Right lung (tissue), 10 donors: Measurements from ENCODE around the gene SHANK3. TPM values are rescaled to one million over a fixed set of nuclear protein-coding genes. Genes with fewer than 3 reads are reported as not detected.
"Not testable (repeated sequence)": the region's sequence is repeated elsewhere in the genome, so short reads cannot be mapped to it uniquely, and the experiment has no call there.

Experiments
- DNase-seq, 2 donors: peaks; one replicate each; pipeline ENCODE4 v3.0.0-alpha.2; 2013
- long read RNA-seq, 8 donors: transcript quantifications; one replicate each; lab custom pipeline, GENCODE V29; 2026
- polyA plus RNA-seq, 5 donors: library from polyadenylated mRNA; unstranded; fragments of 120-200 nt; gene quantifications; one replicate each; pipeline versions ENCODE4 v1.2.1 to v1.2.3, GENCODE V29; 2013; ENCODE audit warnings: inconsistent platforms in 1 of 5, low replicate concordance in 1 of 5; ENCODE audit not compliant: insufficient read length in 5 of 5, insufficient read depth in 1 of 5

Gene SHANK3
- 10 to 100 TPM; 14.0 to 35.7 (median 22.7) TPM for polyA plus RNA-seq
- long read RNA-seq, donor 1, partial matches to known transcripts = 8 of 8 reads
- long read RNA-seq, donor 1, other reads (novel, unspliced or antisense) = 0 of 8 reads
- long read RNA-seq, donor 2 = 0 reads
- long read RNA-seq, donor 3 = 0 reads
- long read RNA-seq, donor 4 = 0 reads
- long read RNA-seq, donor 5 = 0 reads
- long read RNA-seq, donor 6 = 0 reads
- long read RNA-seq, donor 7, partial matches to known transcripts = 20 of 20 reads
- long read RNA-seq, donor 7, other reads (novel, unspliced or antisense) = 0 of 20 reads
- long read RNA-seq, donor 8 = 0 reads

DNA sequence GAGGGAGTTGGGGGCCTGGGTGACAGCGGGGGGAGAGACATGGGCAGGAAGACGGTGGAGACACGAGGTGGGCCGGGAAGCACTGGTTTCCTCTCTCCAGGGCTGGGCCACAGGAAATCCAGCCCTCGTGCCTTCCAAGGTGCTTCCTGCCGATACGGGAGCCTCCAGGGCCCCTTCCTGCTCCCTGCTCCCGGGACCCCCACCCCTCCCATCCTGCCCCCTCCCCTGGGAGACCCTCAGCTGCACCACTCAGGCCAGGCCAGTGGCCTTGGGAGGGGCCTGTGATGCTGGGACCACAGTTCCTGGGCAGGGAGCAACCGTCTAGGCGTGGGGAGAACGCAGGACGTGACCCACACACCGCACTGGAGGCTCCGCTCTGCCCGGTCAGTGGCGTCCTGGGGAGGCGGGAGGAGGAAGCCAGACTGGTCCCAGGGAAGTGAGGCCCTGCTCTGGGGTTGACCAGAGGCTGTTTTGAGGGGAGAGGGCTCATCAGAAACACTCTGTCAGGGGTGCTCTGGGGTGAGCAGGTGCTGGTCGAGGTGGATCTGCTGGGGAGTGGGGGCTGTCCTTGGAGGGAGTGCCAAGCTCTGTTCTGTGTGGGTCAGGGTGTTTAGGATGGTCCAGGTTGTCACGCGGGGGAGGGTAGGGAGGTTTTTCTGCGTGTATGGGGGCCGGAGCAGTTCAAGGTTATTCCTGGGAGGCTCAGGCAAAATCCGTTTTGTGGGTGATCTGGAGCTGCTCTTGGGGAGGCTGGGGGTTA, at the start of gene SHANK3:
TSS of gene SHANK3 (plus strand) at position 353 of the 760 bp plus-strand sequence.
- DNase-seq = peak in 1 of 2 donors; percentile 37

DNA sequence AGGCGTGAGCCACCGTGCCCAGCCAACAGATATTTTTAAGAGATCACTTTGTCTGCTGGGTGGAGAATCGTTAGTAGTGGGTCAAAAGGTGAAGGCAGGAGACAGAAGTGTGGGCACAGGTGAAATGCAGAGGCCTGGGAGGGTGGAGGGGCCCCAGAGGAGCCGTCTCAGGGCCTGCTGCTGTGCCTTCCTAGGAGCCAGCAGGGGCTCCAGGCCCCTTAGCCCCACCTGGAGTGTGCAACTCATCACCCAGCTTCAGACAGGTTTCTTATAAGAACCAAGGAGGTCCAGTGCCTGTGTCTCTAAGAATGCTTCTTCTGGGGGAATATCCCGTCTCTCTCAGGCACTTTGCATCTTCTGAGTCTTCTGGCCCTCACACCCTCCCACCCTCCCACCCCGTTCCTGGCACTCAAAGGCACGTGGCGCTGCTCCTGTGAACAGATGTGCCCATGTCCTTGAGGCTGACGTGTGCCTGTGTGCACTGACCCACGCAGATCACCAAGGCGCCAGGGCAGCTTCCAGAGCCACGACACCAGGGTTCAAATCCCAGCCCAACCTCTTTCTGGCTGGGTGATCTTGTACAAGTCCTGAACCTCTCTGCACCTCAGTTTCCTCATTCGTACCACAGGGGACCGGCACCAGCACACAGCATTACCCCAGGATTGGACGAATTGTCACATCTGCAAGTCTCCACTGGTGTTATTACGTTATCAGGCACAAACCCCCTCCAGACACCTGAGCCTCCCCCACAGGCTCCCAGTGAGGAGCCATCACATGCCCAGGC, 48.1 kb upstream of the SHANK3 start:
- DNase-seq = no peak

DNA sequence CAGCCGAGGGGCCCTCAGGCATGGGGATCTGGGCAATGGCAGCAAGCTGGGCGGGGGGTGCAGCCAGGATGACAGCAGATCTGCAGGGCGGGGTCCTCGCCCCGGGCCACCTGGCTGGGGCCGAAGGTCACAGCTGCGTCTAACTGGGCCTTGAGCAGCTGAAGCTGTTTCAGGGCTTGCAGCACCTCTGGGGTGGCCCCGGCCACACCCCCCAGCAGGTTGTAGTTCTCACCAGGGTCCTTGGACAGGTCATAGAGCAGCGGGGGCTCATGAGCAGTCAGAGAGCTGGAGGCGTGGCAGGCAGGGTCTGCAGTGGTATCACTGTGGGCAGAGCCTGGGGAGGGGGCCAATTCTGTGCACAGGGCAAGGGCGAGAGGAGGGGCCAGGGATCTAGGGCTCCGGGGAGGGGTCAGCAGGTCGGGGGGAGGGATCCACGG, 47.5 kb upstream of the SHANK3 start:
- DNase-seq = no peak

DNA sequence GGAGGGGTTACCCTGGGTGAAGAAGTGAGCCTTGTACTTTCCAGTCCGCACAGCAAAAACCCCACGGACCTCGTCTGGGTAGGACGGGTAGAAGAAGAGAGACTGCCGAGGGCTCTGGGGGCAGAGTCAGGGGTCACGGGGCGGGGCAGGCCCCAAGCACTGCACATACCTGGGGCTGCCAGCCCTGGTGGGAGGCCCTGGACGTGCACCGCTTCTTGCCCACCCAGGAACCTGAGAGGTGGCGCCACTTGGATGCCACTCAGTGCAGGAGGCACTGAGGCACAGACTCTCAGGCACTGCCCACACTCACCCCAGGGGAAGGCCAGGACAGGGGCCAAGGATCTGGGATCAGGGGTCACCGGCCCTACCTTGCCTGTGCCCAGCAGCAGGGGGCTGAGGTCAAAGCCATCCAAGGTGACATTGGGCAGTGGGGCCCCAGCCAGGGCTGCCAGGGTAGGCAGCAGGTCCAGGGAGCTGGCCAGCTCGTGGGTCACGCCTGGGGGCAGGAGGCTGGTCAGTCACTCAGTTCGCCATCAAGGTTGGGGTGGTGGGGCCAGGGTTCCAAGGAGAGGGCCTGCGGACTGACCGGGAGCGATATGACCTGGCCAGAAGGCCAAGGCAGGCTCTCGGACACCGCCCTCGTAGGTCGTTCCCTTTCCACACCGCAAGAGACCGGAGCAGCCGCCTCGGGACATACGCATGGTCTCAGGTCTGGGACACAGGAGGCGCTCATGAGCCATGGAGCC, 46.9 kb upstream of the SHANK3 start:
- DNase-seq = no peak

DNA sequence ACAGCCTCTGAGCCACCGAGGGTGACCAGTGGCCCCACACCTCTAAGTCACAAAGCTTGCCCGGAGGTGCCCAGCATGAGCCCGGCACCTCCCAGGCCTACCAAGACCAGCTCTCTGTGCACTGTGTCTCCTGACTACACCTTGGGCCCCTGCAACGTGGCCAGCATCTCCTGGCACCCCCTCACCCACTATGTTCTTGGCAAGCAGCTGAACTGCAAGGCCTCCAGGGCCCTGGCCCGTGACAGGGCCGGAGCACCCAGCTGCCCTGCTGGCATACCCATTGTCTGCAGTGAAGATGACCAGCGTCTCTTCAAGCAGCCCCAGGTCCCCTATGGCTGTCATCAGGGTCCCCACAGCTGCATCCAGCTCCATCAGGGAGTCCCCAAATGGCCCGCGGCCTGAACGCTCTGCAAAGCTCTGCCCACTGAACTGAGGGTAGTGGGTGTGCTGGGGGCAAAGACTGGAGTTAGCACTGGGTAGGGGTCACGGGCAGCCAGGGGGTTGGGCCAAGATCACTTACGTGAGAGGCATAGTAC, 46.2 kb upstream of the SHANK3 start:
- no peak for DNase-seq

DNA sequence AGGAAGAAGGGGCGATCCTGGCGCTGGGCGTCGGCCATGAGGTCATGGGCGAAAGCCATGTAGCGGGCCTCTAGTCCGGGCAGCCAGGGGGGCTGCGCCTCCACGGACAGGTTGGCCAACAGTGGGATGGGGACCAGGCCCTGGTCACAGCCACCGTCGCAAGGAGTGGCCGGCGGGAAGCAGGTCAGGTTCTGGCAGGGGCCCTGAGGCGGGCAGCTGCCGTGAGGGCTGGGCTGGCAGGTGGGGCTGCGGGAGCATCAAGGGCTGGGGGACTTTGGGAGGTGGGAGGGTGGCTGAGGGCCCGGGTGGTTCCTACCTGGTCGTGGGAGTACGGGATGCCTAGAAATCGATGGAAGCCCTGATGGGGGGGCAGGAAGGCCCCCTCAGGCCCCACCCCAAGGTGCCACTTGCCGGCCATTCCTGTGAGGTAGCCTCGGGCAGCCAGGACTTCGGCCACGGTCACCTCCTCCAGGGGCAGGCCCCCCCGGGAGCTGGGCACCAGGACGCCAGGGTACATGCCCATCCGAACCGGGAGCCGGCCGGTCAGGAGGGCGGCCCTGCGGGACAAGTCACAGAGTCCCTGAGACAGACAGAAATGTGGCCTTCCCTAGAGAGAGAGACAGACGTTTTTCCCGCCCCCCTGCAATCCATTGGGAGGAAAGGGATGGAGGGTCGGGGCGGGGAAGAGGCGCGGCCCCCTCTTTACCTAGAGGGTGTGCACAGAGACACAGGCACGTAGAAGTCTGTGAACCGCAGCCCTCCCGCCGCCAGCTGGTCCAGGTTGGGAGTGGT, 45.6 kb upstream of the SHANK3 start:
- DNase-seq = no peak

DNA sequence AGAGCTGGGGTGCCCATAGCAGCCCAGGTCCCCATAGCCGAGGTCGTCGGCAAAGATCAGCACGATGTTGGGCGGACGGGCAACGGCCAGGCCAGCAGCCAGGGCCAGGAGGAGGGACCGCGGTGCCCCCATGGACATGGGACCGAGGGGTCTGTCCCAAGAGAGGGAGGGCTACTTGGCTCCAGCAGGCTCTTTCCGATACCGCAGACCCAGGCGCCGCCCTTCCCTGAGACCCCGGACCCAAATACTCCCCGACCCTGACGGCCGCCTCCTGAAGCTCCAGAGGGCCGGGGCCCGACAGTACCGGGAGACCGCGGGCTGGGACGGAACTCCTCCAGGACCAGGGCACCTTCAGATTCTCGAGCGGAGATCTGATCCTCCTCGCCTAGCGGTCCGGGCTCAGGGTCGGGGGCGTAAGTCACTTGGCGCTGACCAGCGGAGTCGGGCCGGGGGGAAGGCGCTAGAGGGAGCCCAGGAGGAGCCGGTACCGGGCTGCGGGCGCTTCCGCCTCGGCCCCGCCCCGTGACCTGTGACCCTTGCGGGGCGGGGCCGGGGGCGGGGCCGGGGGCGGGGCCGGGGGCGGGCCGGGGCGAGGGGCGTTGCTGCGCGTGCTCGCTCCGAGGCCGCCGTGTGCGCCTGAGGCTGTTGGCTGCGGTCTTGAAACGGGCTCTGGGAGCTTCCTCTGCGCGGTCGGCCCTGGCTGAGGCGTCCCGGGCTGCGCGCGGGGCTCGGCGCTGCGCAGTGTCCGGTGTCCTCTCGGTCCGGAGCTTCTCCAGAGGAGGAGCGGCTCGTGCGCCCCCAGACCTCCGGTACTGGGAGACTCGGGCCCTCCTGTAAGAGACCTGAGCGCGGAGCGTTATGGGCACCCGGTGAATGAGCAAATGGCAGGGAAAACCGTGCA, 44.7 kb upstream of the SHANK3 start, which contains the start of gene ARSA:
TSS of gene ARSA (minus strand) at position 511 of the 901 bp plus-strand sequence. CDS start at position 138, 373 bp downstream.
- peak; percentile 77 to 78 for DNase-seq

DNA sequence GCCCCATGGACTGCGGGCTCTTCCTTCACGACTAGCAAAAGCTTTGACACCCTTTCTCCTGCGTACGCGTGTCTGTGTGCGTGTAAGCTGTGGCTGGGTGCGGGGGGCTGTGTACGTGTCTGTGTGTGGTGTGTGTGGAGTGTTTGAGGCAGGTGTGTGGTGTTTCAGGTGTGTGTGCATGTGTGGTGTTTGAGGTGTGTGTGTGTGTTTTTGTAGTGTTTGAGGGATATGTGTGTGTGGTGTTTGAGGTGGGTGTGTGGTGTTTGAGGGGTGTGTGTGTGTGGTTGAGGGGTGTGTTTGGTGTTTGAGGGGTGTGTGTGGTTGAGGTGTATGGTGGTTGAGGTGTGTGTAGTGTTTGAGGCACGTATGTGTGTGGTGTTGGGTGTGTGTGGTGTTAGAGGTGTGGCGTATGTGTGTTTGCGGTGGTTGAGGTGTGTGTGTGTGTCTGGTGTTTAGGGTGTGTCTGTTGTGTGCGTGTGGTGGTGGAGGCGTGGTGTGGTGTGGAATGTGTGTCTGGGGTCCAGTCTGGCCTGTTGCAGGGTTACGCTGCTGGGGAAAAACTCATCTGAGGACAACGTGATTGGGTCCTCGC, 44.0 kb upstream of the SHANK3 start:
- DNase-seq = no peak

DNA sequence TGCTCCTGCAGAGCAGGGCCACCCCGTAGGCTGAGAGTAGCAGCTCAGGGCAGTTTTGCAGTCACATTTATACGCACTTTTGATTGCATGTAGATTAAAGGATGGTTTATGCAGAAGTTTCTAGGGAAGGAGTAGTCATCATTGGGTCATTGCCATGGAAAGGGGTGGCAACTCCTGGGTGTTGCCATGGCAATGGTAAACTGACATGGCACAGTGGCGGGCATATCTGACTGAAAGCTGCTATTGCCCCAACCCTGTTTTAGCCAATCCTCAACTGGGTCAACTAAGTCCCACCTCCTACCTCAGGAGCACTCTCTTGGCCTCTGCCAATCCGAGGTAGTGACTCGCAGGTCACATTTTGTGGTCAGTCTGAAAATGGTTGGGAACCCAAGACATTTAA, 42.2 kb upstream of the SHANK3 start:
- no peak for DNase-seq

DNA sequence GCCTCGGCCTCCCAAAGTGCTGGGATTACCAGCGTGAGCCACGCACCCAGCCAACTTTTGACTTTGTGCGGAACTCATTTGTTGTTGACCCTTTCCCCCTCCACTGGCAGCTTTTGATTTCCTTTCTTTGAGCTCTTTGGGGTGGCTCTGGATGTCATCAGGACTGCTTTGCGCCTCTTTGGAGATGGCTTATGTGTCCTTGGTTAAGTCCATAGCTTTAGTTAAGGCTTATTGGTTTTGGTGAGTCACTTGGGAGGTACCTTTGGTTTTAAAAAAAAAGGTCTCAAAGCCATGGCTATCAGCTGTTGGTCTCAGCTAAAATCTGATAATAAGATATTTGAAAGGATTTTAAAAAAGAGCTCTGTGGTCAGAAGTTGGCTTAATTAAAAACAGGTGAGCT, 39.5 kb upstream of the SHANK3 start:
- no peak for DNase-seq

DNA sequence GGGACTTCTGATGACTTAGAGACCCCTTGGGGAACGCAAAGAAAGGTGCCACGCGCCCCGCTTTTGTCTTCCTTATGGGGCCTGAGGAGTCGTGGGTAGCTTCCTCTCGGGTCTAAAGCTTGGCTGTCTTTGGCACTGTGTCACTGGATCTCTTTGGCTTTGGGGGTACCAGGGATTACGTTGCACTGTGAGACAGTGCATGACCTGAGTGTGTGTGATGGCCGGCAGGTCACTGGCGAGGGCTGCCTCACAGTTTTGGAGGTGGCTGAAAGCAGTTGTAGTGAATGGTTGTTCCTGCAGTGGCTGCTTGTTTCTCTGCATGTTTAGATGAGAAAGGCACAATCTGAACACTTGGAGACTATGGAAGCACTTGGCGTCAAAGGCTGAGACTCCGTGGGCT, 38.9 kb upstream of the SHANK3 start:
- DNase-seq = no peak

DNA sequence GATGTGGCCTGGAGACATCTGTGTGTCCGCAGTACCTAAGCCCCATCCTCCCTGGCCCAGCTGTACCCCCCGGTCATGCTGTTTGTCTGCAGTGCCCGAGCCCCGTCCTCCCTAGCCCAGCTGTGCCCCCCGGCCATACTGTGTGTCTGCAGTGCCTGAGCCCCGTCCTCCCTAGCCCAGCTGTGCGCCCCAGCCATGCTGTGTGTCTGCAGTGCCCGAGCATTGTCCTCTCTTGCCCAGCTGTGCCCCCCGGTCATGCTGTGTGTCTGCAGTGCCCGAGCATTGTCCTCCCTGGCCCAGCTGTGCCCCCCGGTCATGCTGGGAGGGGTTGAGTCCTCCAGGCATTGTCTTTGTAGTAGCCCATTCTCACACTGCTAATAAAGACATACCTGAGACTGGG, 37.0 kb upstream of the SHANK3 start:
- no peak for DNase-seq

DNA sequence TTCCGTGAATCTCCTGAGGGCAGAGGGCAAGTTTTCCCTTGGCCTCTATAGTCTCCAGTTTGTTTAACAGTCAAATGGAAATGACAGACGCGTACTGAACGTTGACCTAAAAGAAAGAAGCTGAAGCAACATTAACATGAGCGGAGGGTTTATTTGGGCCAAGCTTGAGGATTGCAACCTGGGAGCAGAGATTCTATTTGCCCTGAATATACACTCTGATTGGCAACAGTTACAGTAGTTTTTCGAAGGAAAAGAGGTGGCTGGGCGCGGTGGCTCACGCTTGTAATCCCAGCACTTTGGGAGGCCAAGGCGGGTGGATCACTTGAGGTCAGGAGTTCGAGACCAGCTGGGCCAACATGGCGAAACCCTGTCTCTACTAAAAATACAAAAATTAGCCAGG, 32.3 kb upstream of the SHANK3 start:
- not testable (repeated sequence) for DNase-seq

DNA sequence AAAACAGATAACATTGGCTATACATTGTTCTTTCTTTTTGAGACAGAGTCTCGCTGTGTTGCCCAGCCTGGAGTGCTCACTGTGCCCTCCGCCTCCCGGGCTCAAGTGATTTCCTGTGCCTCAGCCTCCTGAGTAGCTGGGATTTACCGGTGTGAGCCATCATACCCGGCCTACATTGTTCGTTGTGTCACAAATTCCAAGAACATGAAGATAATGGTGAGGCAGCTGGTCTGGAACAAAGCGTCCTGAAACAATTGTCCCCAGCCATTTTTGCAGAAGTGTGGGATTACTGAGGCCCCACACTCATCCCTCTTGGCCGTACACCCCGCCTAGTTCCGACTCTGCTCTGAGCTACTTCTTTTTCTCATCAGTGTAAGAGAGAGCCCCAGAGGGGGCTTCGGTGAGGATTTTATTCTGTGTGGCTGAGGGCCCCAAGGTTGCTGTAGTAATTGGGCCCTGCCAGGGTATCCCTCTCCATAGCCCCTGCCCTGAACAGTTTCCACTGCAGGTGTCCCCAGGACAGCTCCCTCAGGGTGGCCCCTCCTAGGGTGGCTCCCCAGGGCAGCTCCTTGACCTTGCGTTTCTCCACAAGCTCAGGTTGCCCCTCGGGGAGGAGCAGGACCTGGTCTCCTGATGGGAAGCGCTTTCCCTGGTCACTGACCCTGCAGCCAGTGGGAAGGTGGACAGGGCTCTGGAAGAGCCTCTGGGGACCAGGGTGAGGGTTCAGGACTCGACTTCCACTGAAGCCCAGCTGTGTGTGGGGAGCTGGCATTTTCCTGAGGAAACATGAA, 31.6 kb upstream of the SHANK3 start:
- DNase-seq = no peak

DNA sequence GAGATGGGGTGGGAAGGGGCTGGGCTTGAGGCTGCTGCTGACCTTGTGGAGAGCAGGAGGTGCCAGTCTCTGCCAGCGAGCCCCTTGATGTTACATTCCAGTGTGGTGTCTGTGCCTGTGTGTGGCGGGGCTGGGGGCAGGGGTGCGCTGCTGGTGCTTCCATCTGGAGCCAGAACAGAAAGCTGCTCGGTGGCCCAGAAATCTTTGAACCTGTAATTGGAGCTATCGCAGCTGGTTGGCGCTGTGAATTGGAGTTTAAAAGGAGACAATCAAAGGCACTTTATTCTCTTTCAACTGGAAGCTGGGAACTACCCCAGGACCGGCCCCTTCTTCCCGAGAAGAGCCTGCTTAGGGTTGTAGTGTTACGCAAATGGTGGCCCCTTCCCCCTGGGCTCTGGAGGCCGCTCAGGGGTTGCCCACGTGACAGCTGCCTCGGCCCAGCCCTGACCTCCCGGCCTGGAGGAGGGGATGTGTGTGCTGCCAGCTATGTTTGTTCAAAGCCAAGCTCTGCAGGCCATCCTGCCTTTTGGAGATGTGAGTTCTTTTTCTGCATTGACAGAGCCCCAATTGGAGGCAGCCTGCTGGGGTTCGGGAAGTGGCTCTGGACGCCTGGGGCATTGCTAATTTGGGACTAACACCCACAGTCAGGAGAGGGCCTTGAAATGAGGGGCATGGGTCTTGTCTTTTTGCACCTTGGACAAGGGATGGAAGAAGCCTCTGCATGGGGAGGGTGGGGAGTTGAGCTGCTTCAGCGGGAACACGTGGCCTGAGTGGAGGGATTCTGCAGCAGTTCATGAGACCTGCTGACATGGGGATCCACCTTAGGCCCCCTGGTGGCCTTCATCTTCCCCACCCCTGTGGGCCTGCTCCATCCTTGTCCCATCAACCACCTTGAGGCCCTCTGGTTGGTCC, 30.7 kb upstream of the SHANK3 start:
- peak; percentile 79 to 82 for DNase-seq

DNA sequence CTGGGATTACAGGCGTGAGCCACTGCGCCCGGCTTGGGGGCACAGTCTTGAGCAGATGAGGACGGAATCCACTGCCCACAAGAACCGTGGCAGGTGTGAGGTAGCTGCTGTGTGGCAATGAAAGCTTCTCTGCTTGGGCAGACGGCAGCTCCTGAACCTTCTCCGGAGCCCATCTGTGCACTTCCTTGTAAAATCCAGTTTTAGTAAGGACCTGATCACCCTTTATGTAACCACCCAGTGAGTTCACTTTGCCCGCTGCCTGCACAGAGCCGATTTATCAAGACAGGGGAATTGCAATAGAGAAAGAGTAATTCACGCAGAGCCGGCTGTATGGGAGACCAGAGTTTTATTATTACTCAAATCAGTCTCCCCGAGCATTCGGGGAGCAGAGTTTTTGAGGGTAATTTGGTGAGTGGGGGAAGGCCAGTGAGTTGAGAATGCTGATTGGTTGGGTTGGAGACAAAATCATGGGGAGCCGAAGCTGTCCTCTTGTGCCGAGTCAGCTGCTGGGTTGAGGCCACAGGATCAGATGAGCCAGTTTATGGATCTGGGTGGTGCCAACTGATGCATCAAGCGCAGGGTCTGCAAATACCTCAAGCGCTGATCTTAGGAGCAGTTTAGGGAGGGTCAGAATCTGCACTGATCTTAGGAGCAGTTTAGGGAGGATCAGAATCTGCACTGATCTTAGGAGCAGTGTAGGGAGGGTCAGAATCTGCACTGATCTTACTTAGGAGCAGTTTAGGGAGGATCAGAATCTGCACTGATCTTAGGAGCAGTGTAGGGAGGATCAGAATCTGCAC, 29.4 kb upstream of the SHANK3 start:
- not testable (repeated sequence) for DNase-seq
